GM10266 (cell line): Measurements from ENCODE around the gene ESPN.
"Not testable (repeated sequence)": the region's sequence is repeated elsewhere in the genome, so short reads cannot be mapped to it uniquely, and the experiment has no call there.

Experiments used
- DNase-seq: peaks from one replicate; pipeline ENCODE4 v3.0.0; 2012; ENCODE audit errors: extremely low spot score
- TF ChIP-seq, protein P1 (sequence below): IDR thresholded peaks from 2 replicates; pipeline ENCODE4 v1.5.1; 2012; ENCODE audit warnings: mild to moderate bottlenecking, low read depth; ENCODE audit not compliant: control insufficient read depth, insufficient read depth; ENCODE audit errors: missing control alignments

Gene ESPN

DNA sequence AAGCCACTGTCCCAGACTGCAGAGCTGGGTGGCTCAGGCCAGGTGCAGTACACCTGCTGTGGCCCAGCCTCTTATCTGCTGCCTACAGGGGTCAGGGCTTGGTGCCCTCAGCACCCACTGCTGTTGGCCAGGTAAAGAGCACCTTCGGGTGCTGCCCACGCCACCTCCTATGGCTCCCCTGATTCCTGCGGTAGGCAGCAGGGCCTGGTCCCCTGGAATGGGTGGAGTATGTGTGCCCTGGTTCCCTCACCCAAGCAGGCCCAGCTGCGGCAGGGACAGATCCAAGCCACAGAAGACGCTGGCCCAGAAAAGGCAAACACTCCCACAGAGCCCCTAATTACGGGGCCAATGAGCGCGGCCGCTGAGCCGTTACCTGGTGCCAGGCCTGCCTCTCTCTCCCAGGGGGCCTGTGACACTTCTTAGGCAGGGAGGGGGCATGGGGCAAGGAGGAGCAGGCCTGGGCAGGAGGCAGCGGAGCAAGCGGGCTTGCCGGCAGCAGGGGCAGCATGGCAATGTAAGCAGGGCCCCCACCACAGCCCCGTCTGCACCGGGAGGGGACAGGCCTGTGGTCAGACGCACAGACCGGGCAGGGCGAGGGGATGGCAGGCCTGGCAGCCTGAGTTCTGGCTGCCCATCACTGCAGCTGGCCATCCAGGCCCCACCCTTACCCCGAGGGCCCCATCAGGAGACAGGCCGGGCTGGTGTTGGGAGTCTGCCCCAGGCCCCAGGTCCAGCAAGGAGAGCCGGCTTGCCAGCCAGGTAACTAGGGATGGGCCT, 19.0 kb downstream of the ESPN start:
- DNase-seq = no peak
- TF ChIP-seq, protein P1, sequence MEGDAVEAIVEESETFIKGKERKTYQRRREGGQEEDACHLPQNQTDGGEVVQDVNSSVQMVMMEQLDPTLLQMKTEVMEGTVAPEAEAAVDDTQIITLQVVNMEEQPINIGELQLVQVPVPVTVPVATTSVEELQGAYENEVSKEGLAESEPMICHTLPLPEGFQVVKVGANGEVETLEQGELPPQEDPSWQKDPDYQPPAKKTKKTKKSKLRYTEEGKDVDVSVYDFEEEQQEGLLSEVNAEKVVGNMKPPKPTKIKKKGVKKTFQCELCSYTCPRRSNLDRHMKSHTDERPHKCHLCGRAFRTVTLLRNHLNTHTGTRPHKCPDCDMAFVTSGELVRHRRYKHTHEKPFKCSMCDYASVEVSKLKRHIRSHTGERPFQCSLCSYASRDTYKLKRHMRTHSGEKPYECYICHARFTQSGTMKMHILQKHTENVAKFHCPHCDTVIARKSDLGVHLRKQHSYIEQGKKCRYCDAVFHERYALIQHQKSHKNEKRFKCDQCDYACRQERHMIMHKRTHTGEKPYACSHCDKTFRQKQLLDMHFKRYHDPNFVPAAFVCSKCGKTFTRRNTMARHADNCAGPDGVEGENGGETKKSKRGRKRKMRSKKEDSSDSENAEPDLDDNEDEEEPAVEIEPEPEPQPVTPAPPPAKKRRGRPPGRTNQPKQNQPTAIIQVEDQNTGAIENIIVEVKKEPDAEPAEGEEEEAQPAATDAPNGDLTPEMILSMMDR = no peak

GRCh38 chr1:6444377-6444776, 19.8 kb downstream of the ESPN start:
- DNase-seq = no peak
- TF ChIP-seq, protein P1 = no peak

GRCh38 chr1:6445062-6445763, 20.6 kb downstream of the ESPN start:
- TF ChIP-seq, protein P1 = peak; percentile 50
- no peak for DNase-seq

DNA sequence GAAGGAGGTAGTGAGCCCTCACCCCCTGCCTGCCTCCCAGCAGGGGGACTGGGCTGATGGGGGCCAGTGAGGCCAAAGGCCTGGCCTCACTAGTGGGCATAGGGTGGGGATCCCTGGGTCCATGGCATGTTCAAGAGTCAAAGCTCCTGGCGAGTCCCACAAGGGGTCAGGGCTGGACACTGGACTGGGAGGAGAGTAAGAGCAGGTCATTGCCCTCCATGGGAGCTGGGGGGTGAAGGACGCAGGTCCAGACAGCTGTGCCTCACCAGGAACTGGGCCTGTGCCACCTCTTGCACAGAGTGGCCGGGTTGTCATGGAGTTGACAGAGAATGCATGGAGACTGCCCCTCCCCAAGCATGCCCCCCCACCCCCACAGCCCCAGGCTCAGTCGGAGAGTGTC, 21.4 kb downstream of the ESPN start:
- not testable (repeated sequence) for DNase-seq

DNA sequence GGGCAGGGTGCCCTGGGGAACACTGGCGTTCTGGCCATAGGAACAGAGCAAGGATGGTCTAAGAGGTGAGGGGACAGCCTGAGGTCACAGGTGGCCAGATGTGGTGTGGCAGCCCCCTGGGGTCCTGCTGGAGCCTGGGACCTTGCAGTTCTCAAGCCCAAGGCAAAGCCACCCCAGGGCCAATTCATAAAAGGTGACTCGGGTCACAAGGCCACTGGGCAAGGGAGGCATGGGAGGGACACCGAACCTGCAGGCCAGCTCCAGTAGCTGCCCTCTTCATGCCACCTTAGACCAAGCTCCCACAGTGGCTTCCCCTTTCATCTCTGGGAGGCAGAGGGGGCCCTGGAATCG, 22.1 kb downstream of the ESPN start:
- TF ChIP-seq, protein P1 = no peak
- DNase-seq = no peak

DNA sequence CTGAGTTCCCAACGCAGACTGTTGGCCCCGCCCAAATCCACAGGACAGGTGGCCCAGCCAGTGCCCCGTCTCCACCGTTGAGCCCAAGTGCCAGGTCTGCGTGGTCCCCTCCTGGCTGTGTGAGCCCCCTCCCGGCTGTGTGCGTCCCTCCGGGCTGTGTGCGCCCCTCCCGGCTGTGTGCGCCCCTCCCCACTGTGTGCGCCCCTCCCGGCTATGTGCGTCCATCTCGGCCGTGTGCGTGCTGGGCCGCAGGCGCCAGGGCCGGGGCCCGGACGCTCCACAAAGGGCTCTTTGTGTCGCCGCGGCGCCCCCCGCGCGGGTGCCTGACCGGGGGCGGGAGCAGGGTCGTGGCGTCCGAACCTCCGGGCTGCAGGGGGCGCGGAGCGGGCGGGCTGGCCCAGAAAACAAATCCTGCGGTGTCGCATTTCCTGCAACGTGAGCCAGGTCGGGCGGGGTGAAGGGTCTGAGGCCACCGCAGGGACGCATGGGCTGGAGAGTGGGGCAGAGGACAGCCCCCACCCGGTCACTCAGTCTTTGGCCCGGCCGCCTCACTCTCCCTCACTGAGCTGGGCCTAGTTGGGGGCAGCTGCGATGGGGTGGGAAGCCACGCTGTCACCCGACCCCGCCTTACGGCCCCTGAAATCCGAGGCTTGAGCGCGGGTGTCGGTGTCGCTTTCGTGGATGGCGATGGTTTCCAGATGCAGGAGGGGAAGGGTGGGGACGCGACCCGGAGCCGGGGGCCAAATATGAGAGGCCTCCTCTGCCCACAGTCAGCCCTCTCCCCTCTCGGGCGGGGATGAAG, 22.6 kb downstream of the ESPN start:
- no peak for DNase-seq
- TF ChIP-seq, protein P1 = no peak

DNA sequence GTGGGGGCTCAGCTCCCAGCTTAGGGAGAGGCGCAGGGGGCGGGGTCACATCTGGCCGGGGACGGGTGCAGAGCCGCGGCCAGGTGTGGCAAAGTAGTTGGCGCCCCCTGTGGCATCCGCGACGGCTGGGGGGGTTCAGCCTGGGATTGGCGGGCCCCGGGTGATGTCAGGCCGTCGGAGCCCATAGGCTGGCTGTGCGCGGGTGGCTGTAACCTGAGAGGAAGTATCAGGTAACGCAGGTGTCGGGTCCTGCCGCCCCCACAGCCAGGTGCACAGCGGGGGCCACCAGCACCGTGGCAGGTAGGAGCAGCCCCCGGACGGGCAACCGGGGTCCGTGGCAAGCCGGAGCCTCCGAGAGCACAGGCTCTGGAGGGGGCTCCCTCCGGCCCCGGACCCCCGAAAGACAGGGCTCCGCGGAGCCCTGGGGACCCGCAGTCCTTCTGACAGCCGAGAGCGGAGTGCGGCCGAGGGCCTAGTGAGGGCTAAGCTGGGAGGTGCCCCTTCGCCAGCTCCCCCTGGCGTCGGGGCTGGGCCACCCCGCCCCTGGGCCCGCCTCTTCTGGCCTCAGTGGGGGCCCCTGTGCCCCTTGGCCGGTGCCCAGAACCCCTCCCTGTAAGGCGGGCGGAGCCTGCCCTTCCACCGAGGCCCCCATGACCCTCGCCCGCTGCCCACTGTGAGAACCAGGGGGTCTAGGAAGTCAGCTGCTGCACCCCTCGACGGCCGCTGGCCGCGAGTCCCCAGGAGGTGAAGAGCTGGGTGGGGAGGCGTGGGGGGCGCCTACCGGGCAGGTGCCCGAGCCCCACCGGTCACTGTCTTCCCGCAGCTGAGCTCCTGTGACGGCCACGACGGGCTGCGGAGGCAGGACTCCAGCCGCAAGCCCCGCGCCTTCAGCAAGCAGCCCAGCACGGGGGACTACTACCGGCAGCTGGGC, 23.5 kb downstream of the ESPN start:
- TF ChIP-seq, protein P1 = no peak
- DNase-seq = no peak
